Sigmoid colon (tissue), 7 donors: ENCODE results near the gene TBX15. TPM values are rescaled to one million over a fixed set of nuclear protein-coding genes. Genes with fewer than 3 reads are reported as not detected.

Experiments
- DNase-seq: peaks from one replicate; pipeline ENCODE4 v3.0.0-alpha.2; 2019
- H3K27ac ChIP-seq, 4 donors: fragments of 200-600 bp; sonication (generic); one replicate each; pipeline ENCODE4 v1.5.1; 2016 to 2019; ENCODE audit warnings: mild to moderate bottlenecking in 1 of 4
- H3K27me3 ChIP-seq, 3 donors: fragments of 200-600 bp; sonication (generic); one replicate each; pipeline ENCODE4 v1.5.1; 2019; ENCODE audit warnings: mild to moderate bottlenecking in 1 of 3
- H3K36me3 ChIP-seq, 4 donors: fragments of 200-600 bp; sonication (generic); one replicate each; pipeline ENCODE4 v1.5.1; 2016 to 2019
- H3K4me1 ChIP-seq, 4 donors: fragments of 200-600 bp; sonication (generic); one replicate each; pipeline ENCODE4 v1.5.1; 2017 to 2019
- H3K4me3 ChIP-seq, 4 donors: fragments of 200-600 bp; sonication (generic); one replicate each; pipeline ENCODE4 v1.5.1; 2017 to 2019; ENCODE audit warnings: mild to moderate bottlenecking in 2 of 4, moderate library complexity in 1 of 4
- H3K9me3 ChIP-seq, 4 donors: fragments of 200-600 bp in 3 of 4; sonication (generic) in 3 of 4; one replicate each; pipeline versions ENCODE4 v1.5.1 to v1.6.1; 2013 to 2019
- CTCF ChIP-seq, 4 experiments: fragments of 450-650 bp in 3 of 4; fragments of 200-600 bp in 1 of 4; IDR thresholded peaks; one replicate each; pipeline ENCODE4 v1.5.1; 2016 to 2019; ENCODE audit warnings: antibody characterized with exemption in 4 of 4, mild to moderate bottlenecking in 3 of 4, moderate library complexity in 2 of 4
- EP300 ChIP-seq, 4 donors: sonication (generic); formaldehyde crosslinking; IDR thresholded peaks; one replicate each; pipeline ENCODE4 v1.6.1; 2017; ENCODE audit warnings: antibody characterized with exemption in 4 of 4
- POLR2A ChIP-seq, 2 donors: fragments of 450-650 bp; IDR thresholded peaks; one replicate each; pipeline ENCODE4 v1.6.1; 2016; ENCODE audit warnings: antibody characterized with exemption in 2 of 2, mild to moderate bottlenecking in 2 of 2, moderate library complexity in 2 of 2
- POLR2AphosphoS5 ChIP-seq, 4 donors: sonication (generic); formaldehyde crosslinking; IDR thresholded peaks; one replicate each; pipeline ENCODE4 v1.6.1; 2017; ENCODE audit warnings: antibody characterized with exemption in 4 of 4
- WGBS, 2 donors: extraction: QIAGEN DNeasy Blood & Tissue Kit; methylation state at CpG; one replicate each; pipeline ENCODE4 v1.1.7; 2013; 5-methylcytosine and 5-hydroxymethylcytosine counted together
- intact Hi-C: fragments of 100-400 bp; cut with DNase I; formaldehyde crosslinking; loops from one replicate; pipeline ENCODE4 v1.15.1; 2023
- polyA plus RNA-seq, 3 donors: library from polyadenylated mRNA; stranded (reverse); fragments of 200-250 nt; gene quantifications; one replicate each; pipeline ENCODE4 v1.2.3, GENCODE V29; 2013
- total RNA-seq, 4 donors: library from RNA; depleted of rRNA; stranded (reverse); fragments of >200 nt; gene quantifications; one replicate each; pipeline ENCODE4 v1.1.0, GENCODE V29; 2016
- donor health status: healthy with polysubstance abuse.
- donor health status: Bipolar disorder and iron deficiency.
- donor health status: healthy.

Gene TBX15
- total and polyA plus RNA-seq, 7 donors, result under 0.01 to 0.28 (median 0.03) TPM; not detected in 2

- 83 to 90% methylated on average over 3 of the region's 3 CpGs for WGBS, 2 donors
- intact Hi-C loops, result no loop called here
These were observed 24.4 kb downstream of the TBX15 start for GRCh38 chr1:118963456-118964430.

DNA sequence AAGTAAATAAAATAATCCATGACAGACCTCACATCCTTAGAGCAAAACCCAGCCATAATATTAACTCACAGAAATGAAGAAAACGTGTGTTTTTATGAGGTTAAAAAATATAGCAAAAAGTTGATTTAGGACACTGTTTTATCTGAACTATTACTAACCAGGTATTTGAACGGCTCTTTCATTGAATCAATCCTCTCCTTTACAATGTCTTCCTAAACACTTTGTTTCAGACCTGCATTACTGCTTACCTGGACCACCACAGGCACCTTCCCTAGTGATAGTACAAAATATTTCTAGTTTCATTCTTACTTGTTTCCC lies 25.0 kb downstream of the TBX15 start:
- Histone ChIP-seq H3K4me1 (no peaks in the 10 kb centered on the region), H3K4me3 (no peak overlapping the region), H3K9me3 (no peaks in the 10 kb centered on the region), H3K36me3 (no peaks in the 10 kb centered on the region), H3K27me3 (peaks cover 0 to 4% (median 0%) of the 10 kb centered on the region in 3 donors), H3K27ac (no peak overlapping the region)
- WGBS, 2 donors, result 78 to 83% methylated on average over 2 of the region's 2 CpGs
- TF ChIP-seq POLR2AphosphoS5 (IDR thresholded peaks at IDR 0.05), result no peak
- TF ChIP-seq CTCF (IDR thresholded peaks at IDR 0.05), result no peak
- no peak for TF ChIP-seq POLR2A (IDR thresholded peaks at IDR 0.05)
- no peak for TF ChIP-seq EP300 (IDR thresholded peaks at IDR 0.05)
- DNase-seq, result no peak
- intact Hi-C loops, result no loop called here

More at GRCh38 chr1:118963456-118964430, 24.4 kb downstream of the TBX15 start:
- Histone ChIP-seq H3K4me3 (no peak overlapping the region), H3K9me3 (no peaks in the 10 kb centered on the region), H3K27ac (no peak overlapping the region), H3K27me3 (peaks cover 0 to 4% (median 0%) of the 10 kb centered on the region in 3 donors), H3K4me1 (no peaks in the 10 kb centered on the region), H3K36me3 (no peaks in the 10 kb centered on the region)
- DNase-seq, result no peak
- TF ChIP-seq POLR2A (IDR thresholded peaks at IDR 0.05) (no peak), POLR2AphosphoS5 (IDR thresholded peaks at IDR 0.05) (peak in 1 of 4 donors; percentile 30), CTCF (IDR thresholded peaks at IDR 0.05) (no peak)

GRCh38 chr1:118961156-118961555 lies 27.0 kb downstream of the TBX15 start:
- WGBS, 2 donors, result 78 to 91% methylated on average over 2 of the region's 2 CpGs
- TF ChIP-seq EP300 (IDR thresholded peaks at IDR 0.05), result no peak
- H3K4me1 ChIP-seq, result no peaks in the 10 kb centered on the region

GRCh38 chr1:118960567-118961136 lies 27.5 kb downstream of the TBX15 start:
- no peak overlapping the region for H3K4me3 ChIP-seq
- intact Hi-C loops, result no loop called here
- no peak overlapping the region for H3K27ac ChIP-seq
- H3K9me3 ChIP-seq, result no peaks in the 10 kb centered on the region
- 22 to 57% methylated on average over 7 of the region's 7 CpGs for WGBS, 2 donors
- no peaks in the 10 kb centered on the region for H3K4me1 ChIP-seq
- no peaks in the 10 kb centered on the region for H3K36me3 ChIP-seq
- H3K27me3 ChIP-seq, result peaks cover 0 to 4% (median 0%) of the 10 kb centered on the region in 3 donors
- no peak for DNase-seq
- TF ChIP-seq CTCF (IDR thresholded peaks at IDR 0.05), result no peak
- no peak for TF ChIP-seq EP300 (IDR thresholded peaks at IDR 0.05)
- TF ChIP-seq POLR2AphosphoS5 (IDR thresholded peaks at IDR 0.05), result no peak
- no peak for TF ChIP-seq POLR2A (IDR thresholded peaks at IDR 0.05)

More at GRCh38 chr1:118961156-118961555, 27.0 kb downstream of the TBX15 start:
- DNase-seq, result no peak
- H3K9me3 ChIP-seq, result no peaks in the 10 kb centered on the region
- no peaks in the 10 kb centered on the region for H3K36me3 ChIP-seq
- H3K27ac ChIP-seq, result no peak overlapping the region
- intact Hi-C loops, result no loop called here
- peaks cover 0 to 4% (median 0%) of the 10 kb centered on the region in 3 donors for H3K27me3 ChIP-seq
- no peak overlapping the region for H3K4me3 ChIP-seq

DNA sequence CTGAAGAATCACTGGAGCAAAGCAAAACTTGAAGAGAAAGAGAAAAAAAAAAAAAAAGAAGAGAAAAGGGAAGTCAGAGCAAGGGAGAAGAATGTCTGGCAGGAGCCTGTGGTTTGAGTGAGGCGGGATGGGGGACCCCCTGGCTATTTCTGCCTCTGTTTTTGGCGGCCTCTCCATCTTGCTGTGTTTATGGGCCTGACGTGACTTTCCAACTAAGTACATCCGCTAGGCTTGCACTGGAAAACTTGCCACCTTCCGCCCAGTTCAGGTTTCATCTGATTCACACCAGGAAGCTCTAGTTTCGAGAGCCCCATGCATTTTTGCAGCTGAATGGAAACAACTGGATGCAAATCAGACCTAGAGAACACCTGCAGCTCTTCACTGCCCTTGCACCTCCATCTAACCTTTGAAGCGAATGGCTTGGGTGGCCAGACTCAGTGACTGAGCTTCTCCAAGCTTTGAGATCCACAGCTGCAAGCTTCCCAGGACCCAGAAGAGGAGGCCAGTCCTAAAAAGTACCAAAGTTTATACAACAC lies 28.0 kb downstream of the TBX15 start:
- intact Hi-C loops, result no loop called here
- Histone ChIP-seq H3K4me1 (no peaks in the 10 kb centered on the region), H3K27ac (no peak overlapping the region), H3K4me3 (no peak overlapping the region), H3K27me3 (peaks cover 0 to 4% (median 0%) of the 10 kb centered on the region in 3 donors), H3K36me3 (no peaks in the 10 kb centered on the region), H3K9me3 (no peaks in the 10 kb centered on the region)
- 45 to 74% methylated on average over 7 of the region's 7 CpGs for WGBS, 2 donors
- no peak for DNase-seq
- no peak for TF ChIP-seq POLR2A (IDR thresholded peaks at IDR 0.05)
- TF ChIP-seq CTCF (IDR thresholded peaks at IDR 0.05), result no peak
- no peak for TF ChIP-seq POLR2AphosphoS5 (IDR thresholded peaks at IDR 0.05)
- TF ChIP-seq EP300 (IDR thresholded peaks at IDR 0.05), result no peak
